Gastroesophageal sphincter (tissue), 4 donors: Measurements from ENCODE around the gene EXOSC2. TPM values are rescaled to one million over a fixed set of nuclear protein-coding genes. Genes with fewer than 3 reads are reported as not detected.

Experiments
- ATAC-seq: fragments of 150-250 bp; one replicate; pipeline ENCODE4 v1.9.1; 2016; ENCODE audit warnings: mild to moderate bottlenecking, moderate library complexity
- H3K27ac ChIP-seq, 4 donors: fragments of 200-600 bp; sonication (generic) in 3 of 4; 1 replicate in 3 of 4; 2 replicates in 1 of 4; pipeline ENCODE4 v1.5.1; 2016 to 2019
- H3K27me3 ChIP-seq: fragments of 200-600 bp; sonication (generic); one replicate; pipeline ENCODE4 v1.5.1; 2019
- H3K36me3 ChIP-seq, 2 donors: fragments of 200-600 bp; sonication (generic); one replicate each; pipeline ENCODE4 v1.5.1; 2019; ENCODE audit warnings: control low read depth in 1 of 2
- H3K4me1 ChIP-seq, 3 donors: fragments of 200-600 bp; sonication (generic); 1 replicate in 2 of 3; 2 replicates in 1 of 3; pipeline ENCODE4 v1.5.1; 2016 to 2019; ENCODE audit warnings: control low read depth in 2 of 3
- H3K4me3 ChIP-seq, 2 donors: fragments of 200-600 bp; sonication (generic); one replicate each; pipeline ENCODE4 v1.5.1; 2019; ENCODE audit warnings: mild to moderate bottlenecking in 1 of 2, moderate library complexity in 1 of 2
- H3K9me3 ChIP-seq, 3 donors: fragments of 200-600 bp; sonication (generic); one replicate each; pipeline ENCODE4 v1.5.1; 2017 to 2019; ENCODE audit warnings: control low read depth in 2 of 3
- CTCF ChIP-seq, 4 experiments: fragments of 200-600 bp in 2 of 4; fragments of 450-650 bp in 2 of 4; sonication (generic) in 1 of 4; IDR thresholded peaks; one replicate each; pipeline ENCODE4 v1.5.1; 2017 to 2019; ENCODE audit warnings: antibody characterized with exemption in 4 of 4, mild to moderate bottlenecking in 2 of 4, moderate library complexity in 2 of 4
- EP300 ChIP-seq: sonication (generic); formaldehyde crosslinking; IDR thresholded peaks from one replicate; pipeline ENCODE4 v1.6.1; 2017; ENCODE audit warnings: antibody characterized with exemption, mild to moderate bottlenecking
- POLR2A ChIP-seq, 2 donors: fragments of 450-650 bp; IDR thresholded peaks; one replicate each; pipeline ENCODE4 v1.6.1; 2017; ENCODE audit warnings: antibody characterized with exemption in 2 of 2, mild to moderate bottlenecking in 2 of 2, moderate library complexity in 1 of 2
- POLR2AphosphoS5 ChIP-seq: sonication (generic); formaldehyde crosslinking; IDR thresholded peaks from one replicate; pipeline ENCODE4 v1.6.1; 2017; ENCODE audit warnings: antibody characterized with exemption
- WGBS, 2 donors: methylation state at CpG; one replicate each; pipeline ENCODE4 v1.1.5; 2018; ENCODE audit warnings: low coverage in 1 of 2; 5-methylcytosine and 5-hydroxymethylcytosine counted together
- total RNA-seq, 4 donors: library from RNA; depleted of rRNA; stranded (reverse); fragments of >200 nt; gene quantifications; one replicate each; pipeline ENCODE4 v1.1.0, GENCODE V29; 2016

The EXOSC2 gene
- total RNA-seq, 4 donors from 2014 or later, result 15.9 to 32.3 (median 26.8) TPM

GRCh38 chr9:130718562-130718961, 25.0 kb downstream of the EXOSC2 start:
- WGBS, 2 donors, result 33 to 67% methylated on average over 1 to 2 of the region's 3 CpGs
- no peak overlapping the region for H3K27ac ChIP-seq
- peaks cover 0 to 51% (median 9%) of the 10 kb centered on the region in 3 donors for H3K4me1 ChIP-seq
- H3K27me3 ChIP-seq, result no peaks in the 10 kb centered on the region
- no peaks in the 10 kb centered on the region for H3K9me3 ChIP-seq
- no peaks in the 10 kb centered on the region for H3K36me3 ChIP-seq
- H3K4me3 ChIP-seq, result no peak overlapping the region
- no peak for ATAC-seq
- TF ChIP-seq EP300, result no peak
- TF ChIP-seq CTCF (IDR thresholded peaks at IDR 0.05), result no peak

- Histone ChIP-seq H3K4me3 (no peak overlapping the region), H3K27ac (no peak overlapping the region), H3K27me3 (no peaks in the 10 kb centered on the region), H3K4me1 (peaks cover 0 to 30% (median 5%) of the 10 kb centered on the region in 3 donors), H3K36me3 (no peaks in the 10 kb centered on the region), H3K9me3 (no peaks in the 10 kb centered on the region)
- ATAC-seq, result no peak
- no peak for TF ChIP-seq EP300
- no peak for TF ChIP-seq POLR2A (IDR thresholded peaks at IDR 0.05)
- no peak for TF ChIP-seq CTCF (IDR thresholded peaks at IDR 0.05)
- TF ChIP-seq POLR2AphosphoS5, result no peak
- WGBS, 2 donors, result 96 to 98% methylated on average over 7 to 9 of the region's 10 CpGs
These were observed 27.2 kb downstream of the EXOSC2 start for GRCh38 chr9:130720762-130721161.

- no peak overlapping the region for H3K4me3 ChIP-seq
- H3K27me3 ChIP-seq, result no peaks in the 10 kb centered on the region
- H3K4me1 ChIP-seq, result peaks cover 0 to 19% (median 0%) of the 10 kb centered on the region in 3 donors
- H3K27ac ChIP-seq, result no peak overlapping the region
- WGBS, 2 donors, result 45% methylated on average over 3 of the region's 3 CpGs
- no peak for ATAC-seq
- no peaks in the 10 kb centered on the region for H3K9me3 ChIP-seq
- no peaks in the 10 kb centered on the region for H3K36me3 ChIP-seq
- TF ChIP-seq POLR2AphosphoS5 (no peak), POLR2A (IDR thresholded peaks at IDR 0.05) (no peak), EP300 (no peak), CTCF (IDR thresholded peaks at IDR 0.05) (no peak)
These were observed 35.1 kb downstream of the EXOSC2 start for GRCh38 chr9:130728721-130729120.

GRCh38 chr9:130729145-130729544, 35.6 kb downstream of the EXOSC2 start:
- TF ChIP-seq CTCF (IDR thresholded peaks at IDR 0.05) (no peak), POLR2AphosphoS5 (no peak), POLR2A (IDR thresholded peaks at IDR 0.05) (no peak), EP300 (no peak)
- no peaks in the 10 kb centered on the region for H3K9me3 ChIP-seq
- H3K36me3 ChIP-seq, result no peaks in the 10 kb centered on the region
- no peak overlapping the region for H3K4me3 ChIP-seq
- H3K4me1 ChIP-seq, result peaks cover 0 to 19% (median 0%) of the 10 kb centered on the region in 3 donors
- H3K27ac ChIP-seq, result no peak overlapping the region
- 86 to 100% methylated on average over 1 to 2 of the region's 2 CpGs for WGBS, 2 donors
- H3K27me3 ChIP-seq, result no peaks in the 10 kb centered on the region
- ATAC-seq, result no peak

GRCh38 chr9:130731355-130731754, 37.8 kb downstream of the EXOSC2 start:
- H3K4me1 ChIP-seq, result peaks cover 0 to 19% (median 0%) of the 10 kb centered on the region in 3 donors
- H3K36me3 ChIP-seq, result no peaks in the 10 kb centered on the region
- H3K9me3 ChIP-seq, result no peaks in the 10 kb centered on the region
- H3K27ac ChIP-seq, result no peak overlapping the region
- no peak overlapping the region for H3K4me3 ChIP-seq
- no peaks in the 10 kb centered on the region for H3K27me3 ChIP-seq
- ATAC-seq, result no peak
- TF ChIP-seq POLR2A (IDR thresholded peaks at IDR 0.05) (no peak), CTCF (IDR thresholded peaks at IDR 0.05) (no peak), POLR2AphosphoS5 (no peak), EP300 (no peak)
- 63% methylated on average over 2 of the region's 2 CpGs; no CpG with 5 or more reads in 1 of the 2 donors for WGBS, 2 donors
